GM18861 (cell line): ENCODE data around the gene CRYL1.

Experiments used
- ATAC-seq: cut with Tn5 transposase; IDR thresholded peaks from one replicate; pipeline ENCODE4 v1.9.1; 2021; ENCODE audit not compliant: unreplicated experiment

The CRYL1 gene

DNA sequence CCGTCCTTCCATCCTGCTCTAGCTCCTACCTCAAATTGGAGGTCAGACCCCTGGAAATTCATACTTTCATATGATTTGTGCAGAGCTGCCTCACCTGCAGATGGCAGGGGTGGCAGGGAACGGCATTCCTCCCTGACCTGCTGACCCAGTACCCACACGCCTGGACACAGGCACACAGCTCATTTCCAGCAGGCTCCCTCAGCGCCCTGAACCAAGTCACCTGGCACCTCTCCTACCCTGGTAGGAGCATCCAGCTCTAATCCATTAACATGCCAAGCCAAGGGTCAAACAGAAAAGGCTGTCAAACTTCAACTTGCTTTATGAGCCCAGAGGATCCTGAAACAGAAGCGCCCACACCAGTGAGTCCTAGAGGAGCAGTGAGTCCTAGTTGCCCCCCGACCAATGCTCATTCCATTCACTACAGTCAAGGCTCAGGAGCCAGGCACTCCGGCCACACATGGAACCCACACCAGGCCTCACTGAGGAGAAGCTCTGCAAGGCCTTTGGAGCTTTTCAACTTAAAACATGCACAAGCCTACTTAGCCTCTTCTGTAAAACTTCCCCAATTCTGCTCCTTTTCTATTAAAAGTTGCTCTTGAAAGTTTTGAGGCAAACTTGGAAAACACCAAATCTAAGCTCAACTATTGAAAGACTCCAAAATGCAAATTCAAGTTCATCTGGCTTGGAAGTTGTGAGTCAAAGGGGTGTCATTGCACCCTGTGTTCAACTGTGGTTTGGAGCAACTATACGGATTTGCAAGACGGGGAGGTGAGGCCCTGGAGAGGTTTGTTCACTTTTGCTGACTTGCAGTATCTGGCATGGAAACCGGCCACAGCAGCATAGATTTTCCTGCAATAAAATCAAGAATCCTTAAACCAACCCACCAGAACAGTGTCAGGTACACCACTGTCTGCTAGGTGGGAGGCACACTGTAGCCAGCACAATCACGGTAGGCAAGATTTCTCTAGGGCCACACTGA is 96.7 kb downstream of the CRYL1 start:
- ATAC-seq = no peak

DNA sequence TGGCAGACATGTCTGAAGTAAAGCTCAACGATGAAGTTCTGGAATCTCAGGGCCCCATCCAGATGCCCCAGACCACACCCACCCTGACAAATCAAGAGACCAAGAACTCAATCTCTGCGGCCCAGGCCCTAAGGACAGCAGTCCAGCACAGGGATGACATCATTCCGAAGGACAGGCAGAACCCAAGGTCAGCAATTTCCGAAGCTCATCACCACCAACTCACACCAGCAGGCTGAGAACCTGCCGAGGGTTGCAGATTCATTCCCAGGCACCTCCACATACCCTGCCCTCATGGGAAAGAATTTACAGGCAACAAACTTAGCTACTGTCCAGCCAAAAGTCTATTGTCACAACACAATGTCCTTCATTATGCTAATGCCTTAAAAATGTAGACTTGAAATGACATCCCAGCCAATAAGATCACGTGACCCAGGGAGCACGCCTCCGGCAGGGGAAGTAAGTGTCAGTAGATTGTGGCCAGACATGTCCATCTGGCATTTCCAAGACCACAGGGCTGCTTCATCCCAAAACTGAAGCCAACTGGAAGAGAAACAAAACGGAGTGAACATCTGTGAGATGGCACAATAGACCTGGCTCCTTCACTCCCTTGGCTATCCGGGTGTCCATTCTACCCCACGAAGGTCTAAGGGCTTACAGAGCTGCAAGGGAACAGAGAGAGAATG is 98.8 kb downstream of the CRYL1 start:
- no peak for ATAC-seq

DNA sequence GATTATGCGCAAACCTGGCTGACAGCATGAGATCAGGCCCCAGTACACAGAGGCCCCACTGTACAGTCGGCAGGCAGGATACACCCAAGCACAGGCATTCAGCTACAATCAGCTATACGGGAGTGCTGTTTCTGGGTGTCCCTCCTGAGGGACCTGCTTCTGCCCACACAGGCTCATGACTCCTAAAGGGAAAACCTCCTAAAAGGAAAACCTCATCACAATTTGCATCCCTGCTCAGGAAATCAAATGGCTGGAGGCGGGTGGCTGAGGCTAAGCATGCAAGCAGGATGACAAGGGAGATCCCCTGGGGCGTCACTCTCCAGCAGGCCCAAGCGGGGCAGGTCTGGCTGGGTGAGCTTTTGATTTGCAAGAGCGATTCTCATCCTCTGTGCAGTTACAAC is 99.8 kb downstream of the CRYL1 start:
- ATAC-seq = peak; percentile 72

DNA sequence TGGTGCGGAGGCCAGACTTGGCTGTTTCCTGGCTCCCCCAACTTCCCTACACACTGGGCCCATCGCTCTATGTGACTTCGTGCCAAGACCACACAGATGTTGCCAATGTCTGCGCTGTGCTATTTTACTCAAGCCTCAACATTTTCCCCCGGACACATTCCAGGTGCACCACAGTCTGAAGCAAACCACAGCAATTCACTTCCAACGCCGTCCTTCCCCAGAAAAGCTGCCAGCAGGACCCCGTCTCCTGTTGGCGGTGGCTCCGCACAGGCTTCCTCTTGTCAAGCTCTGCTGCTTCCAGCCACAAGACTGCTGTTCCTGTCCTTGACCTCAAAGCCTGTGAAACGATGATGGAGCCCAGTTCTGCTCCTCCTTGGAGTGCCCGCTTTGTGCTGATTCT is 100.7 kb downstream of the CRYL1 start:
- ATAC-seq = no peak

DNA sequence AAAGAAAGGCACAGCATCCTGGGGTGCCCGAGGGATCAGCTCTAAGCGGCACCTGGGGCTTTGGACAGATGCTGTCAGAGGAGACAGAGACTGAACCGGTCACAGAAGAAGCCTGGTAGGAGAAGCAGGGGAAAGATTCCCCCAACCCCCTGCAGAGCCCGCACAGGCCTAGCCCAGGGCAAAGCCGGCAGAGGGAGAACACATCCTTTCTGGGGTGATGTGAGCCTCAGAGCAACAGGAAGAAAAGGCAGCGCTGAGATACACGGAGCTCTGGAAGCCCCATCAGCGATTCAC is 101.2 kb downstream of the CRYL1 start:
- ATAC-seq = no peak

DNA sequence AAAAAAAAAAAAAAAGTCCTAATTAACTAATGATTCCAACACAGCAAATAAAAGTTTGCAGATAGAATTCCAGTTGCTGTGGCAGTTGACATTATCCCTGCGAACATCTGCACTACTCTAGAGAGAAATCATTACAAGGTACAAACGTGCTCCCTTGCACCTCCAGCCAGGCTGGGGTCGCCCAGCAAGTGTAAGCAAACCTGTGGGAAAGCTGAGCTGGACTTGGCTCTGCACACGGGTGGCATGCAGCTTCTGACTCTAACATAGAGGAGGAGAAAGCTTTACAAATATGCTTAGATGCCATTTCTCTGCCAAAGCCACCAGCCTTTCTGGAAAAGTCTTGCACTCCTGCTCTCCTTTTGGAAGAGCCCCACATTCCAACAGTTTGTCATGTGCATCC is 103.3 kb downstream of the CRYL1 start:
- no peak for ATAC-seq

DNA sequence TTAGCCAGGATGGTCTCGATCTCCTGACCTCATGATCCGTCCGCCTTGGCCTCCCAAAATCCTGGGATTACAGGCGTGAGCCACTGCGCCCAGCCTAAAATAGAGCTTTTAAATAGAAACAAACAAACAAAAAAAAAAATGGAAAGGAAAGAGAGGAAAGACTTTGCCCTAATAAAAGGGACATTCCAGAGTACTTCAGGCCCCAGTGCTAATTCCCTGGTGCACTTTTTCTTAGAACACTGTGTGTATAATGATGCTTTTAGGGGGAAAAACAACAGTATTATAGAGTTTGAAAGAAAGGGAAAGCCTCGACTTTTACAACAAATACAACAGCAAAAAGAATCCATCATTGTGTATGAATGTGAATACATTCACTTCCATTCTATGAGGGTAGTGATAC is 104.7 kb downstream of the CRYL1 start:
- ATAC-seq = no peak

DNA sequence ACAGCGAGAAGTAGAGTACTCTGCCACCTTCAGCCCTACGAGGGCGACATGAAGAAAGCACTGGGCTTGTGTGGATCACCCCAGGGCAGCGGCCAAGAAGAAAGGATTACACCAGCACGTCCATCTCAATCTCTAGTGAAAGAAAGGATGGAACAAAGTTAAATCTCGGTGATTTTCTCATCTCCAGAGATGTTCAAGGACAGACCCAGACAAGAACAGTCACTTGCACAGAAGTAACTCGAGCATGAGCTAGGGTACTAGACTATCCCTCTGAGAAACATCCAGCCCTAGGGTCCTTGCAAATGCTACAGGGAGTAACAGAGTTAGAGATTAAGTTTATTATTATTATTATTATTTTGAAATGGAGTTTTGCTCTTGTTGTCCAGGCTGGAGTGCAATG is 106.7 kb downstream of the CRYL1 start:
- no peak for ATAC-seq

DNA sequence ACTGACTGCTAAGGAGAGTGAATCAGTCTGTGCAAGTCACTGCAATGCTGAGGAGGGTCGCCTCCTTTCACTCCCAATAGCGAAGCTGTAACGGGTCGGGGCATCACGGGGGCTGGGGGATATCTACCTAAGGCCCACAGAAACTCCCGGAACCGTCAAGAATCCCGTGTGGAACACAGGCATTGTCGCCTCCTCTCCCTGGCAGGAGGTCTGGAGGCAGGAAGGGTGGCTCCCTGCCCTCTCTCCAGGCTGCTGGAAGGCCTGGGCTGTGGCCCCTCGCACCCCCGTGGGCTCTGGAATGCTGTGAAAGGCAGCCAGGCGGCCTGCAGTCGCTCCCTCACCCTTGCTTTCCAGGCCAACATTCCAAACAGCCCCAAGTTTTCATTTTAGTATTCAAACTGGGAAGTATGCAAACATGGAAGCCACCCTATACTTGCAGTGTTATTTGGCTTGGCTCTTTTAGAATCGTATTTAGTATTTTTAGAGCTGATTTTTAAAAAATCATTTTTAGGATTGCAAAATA is 109.4 kb downstream of the CRYL1 start:
- no peak for ATAC-seq

DNA sequence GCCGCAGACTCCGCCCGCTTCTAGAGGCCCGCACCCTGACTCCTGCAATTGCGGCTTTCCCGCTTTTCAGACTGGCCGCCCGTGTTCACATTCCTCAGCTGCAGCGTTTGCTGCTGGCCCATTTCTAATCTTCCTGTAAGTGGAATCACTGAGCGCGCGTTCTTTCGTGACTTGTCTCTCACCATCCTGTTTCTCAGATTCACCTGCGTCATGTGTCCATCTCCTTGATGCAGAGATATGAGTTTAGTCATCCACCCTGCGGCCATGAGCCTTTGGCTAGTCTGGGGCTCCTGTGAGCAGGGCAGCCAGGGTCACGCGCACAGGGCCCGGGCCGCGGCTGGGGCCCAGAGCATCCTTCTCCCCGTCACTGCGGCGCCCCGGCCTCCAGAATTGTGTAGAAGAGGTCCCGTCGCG is 110.0 kb downstream of the CRYL1 start:
- no peak for ATAC-seq

DNA sequence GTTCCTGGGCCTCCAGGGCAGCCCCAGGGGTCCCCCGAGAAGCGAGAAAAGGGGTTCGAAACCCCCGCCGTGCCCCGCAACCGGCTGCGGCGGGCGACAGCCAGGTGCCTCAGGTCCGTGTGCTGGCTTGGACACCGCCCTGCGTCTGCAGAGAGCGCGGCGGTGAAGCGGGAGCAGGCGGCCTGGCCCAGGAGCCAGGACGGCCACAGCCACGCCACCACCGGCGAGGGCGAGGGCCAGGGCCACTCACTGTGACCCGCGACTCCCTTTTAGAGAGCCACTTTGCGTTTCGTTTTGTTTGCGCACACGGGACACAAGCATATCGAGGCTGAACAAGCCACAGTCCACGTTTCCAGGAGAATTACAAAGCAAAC is 110.4 kb downstream of the CRYL1 start:
- ATAC-seq = no peak

DNA sequence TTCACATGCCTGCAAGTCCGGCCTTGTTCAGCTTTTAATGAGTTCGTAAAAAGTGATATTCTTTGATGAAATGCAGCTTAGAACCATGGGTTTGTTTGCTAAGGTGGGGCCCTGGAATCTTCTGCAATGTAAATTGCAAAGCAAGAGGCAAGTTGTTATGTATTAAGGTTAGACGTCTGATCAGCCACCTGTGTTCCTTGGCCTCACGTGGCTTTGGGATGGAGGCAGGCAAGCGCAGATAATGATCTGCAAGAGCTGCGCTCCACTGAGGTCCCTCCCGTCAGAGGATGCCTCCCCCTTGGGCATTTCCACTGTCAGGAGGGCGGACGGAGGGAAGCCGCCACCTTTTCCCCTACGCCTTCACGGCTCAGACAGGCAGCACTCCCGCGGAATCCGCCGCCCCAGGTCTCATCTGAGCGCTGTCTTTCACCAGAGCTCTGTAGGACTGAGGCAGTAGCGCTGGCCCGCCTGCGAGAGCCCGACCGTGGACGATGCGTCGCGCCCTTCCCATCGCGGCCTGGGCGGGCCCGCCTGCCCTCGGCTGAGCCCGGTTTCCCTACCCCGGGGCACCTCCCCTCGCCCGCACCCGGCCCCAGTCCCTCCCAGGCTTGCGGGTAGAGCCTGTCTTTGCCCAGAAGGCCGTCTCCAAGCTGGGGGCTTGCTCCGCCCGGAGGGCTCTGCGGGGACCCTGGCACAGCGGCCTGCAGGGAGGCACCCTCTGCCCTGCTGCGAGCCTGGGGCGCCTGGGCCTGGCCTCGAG is 110.9 kb downstream of the CRYL1 start:
- no peak for ATAC-seq

DNA sequence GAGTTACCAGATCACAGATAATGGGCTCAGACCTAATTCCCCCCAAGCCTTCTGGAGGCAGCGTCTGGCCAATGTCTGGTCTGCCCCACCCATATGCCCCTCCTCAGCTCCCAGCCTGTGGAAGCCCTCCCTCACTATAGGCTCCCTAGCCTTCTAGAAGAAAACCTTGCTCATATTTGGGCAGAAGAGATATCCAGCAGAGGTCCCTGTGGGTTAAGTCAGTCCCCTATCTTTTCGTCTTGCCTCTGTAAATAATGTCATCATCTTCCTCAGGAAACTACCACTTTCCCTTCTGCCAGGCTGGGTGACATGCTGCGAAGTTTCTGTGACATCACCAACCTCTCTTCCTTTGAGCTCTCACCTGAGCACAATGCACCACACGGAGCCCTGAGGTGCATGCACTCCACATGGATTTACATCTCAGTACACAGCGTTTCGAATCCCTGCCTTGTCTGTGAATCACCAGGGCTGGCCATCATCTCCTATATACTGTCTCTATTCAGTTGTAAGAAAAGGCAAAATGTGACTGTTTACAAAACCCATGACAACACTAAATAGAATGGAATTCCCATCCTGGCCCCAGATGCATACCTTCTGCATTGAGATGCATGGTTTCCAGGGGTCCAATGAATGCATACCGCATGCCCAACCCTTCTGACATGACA is 112.8 kb downstream of the CRYL1 start:
- ATAC-seq = no peak

DNA sequence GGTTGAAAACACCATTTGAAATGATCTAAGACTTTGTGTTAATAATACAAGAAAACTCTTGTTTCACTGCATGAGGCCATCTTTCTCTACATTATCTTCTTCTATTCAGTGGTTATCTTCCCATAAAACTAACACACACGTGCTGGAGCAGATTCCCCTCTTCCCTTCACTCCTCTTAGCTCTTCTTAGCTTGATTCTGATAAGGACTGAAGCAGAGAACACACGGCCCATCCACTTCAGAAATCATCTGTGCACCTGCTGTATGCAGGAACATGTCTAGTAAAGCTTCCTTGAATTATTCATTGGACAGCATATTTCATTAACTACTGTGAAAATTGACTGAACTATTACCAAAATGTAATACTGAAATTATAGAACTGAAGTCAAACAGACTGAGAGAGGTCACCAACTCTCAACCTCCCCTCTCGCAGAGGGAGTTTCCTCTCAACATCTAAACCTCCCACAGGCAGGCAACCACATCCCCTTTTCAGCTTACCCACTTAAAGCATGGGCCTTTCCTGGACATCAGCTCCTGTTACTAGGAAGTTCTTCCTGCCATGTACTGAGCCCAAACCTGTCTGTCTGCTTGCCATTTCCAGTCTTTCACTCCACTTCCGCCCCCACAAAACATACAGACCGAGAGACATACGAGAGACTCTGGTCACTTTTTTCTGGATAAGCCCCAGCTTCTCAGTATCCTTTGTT is 113.9 kb downstream of the CRYL1 start:
- peak; percentile 89 for ATAC-seq

DNA sequence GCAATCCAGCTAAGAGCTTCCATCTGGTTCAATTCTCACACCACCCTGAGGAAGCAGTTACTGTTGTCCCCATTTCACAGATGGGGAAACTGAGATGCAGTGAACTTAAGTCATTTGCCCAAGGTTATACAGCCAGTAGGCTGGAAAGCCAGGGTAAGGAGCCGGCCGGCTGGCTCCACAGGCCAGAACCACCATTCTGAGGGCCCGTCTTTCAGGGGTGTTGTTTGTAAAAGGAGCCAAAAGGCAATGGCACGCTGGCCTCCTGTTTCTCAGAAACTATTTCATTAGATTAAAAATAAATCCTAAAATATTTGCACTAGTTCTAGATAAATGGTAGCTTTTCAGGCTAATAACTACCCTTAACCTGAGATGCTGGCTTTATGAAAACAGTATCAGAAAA is 114.9 kb downstream of the CRYL1 start:
- no peak for ATAC-seq

DNA sequence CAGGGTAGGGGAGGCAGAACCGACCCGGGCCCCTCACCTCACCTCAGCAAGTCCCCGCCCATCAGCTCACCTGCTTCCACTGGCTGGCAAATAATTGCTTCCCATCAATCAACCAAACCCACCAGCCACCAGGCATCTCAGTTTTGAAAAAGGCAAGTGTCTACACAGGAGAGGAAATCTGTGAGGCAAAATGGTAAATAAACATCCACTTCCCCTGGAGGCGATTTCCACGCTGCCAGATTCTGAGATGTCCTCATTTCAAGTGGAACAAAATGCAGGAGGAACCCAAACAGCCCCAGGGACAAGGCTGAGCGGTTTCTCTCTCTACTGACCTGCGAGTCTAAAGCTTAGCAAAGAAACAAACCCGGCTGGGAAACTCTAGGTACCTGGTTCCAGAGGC is 117.5 kb downstream of the CRYL1 start:
- ATAC-seq = no peak

DNA sequence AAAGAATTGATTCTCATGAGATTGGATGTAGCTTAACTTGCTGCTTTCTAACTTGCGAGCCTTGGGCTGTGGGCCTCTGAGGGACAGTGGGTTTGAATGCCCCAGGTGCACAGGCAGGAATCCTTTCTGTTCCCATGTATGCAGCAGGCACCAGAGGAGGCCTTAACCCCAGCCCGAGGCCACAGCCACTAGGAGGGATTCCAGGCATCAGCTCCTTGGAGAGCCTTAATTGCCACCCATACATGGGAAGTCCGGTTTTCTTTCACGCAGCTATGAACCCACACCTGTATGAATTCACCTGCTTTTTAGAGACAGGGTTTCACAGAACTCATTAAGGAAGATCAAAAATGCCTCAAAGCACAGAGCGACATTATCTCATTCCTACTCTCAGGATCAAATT is 117.9 kb downstream of the CRYL1 start:
- no peak for ATAC-seq

DNA sequence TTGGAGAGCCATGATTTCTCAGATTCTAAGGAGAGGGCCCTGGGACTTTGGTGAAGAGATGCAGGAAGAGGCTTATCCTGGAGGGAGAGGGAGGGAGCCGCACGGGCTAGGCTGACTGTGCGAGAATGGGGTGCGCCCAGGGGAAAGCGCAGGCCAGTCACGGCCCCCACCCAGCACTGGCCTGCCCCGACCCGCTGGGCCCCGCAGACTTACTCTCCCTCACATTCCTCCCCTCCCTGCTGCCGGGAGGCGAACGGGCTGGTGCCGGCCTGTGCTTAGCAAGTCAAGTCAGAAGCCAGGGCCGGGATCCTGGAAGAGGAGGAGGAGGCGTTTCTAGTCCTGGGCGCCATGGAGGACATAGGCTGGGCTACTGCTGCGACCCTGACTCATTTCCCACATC is 120.0 kb downstream of the CRYL1 start:
- ATAC-seq = no peak

DNA sequence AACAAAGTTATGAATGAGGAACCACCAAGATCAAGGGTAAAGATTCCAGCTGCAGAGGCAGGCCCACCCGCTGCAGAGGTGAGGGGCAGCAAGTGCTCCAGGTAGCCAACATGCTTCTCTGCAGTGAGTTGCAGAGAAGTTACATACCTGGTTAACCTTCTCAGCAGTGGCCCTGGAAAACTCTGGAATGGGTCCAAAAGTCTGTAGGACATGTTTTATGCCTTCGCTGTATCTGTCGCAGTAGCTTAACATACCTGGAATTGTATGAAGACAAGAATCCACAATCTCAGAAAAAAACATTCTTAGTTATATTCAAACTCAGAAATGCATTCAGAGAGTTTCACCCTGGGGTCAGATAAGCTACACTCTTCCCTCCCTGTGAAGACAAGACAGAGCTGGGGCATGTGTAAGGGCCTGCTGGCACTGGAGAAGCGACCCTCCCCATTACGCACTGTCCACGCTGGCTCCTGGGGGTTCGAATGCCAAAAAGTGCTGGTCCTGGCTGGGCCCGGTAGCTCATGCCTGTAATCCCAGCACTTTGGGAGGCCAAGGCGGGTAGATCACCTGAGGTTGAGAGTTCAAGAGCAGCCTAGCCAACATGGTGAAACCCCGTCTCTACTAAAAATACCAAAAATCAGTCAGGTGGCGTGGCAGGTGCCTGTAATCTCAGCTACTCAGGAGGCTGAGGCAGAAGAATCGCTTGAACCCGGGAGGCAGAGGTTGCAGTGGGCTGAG is 121.0 kb downstream of the CRYL1 start:
- no peak for ATAC-seq

DNA sequence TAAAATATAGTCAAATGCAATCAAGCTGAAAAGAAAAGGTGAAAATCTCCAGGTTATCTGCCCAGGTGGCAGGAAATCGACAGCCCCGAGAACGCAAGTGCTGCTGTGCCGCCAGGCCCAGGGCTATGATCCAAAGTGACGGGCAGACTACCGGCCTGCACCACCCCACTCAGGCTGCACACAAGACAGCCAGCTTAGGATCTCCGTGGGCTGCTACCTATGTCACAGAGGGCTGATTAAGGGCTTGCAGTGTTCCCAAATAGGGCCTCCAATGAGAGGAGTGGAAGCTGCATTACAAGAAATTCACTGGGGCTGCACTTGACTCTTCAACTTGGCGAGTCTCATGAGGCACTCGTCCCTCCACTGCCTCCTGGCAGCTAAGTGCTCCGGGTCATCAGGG is 121.8 kb downstream of the CRYL1 start:
- no peak for ATAC-seq
